KMS-11 (cell line): ENCODE data around the gene THAP8.

Experiments used
- H2AFZ ChIP-seq: fragments of 200-600 bp; sonication (generic); 2 replicates; pipeline ENCODE4 v1.6.1; 2016; ENCODE audit warnings: antibody characterized with exemption, mixed run types, low read depth
- H3K27ac ChIP-seq: fragments of 200-600 bp; sonication (generic); 2 replicates; pipeline ENCODE4 v1.6.1; 2016; ENCODE audit warnings: mild to moderate bottlenecking, mixed run types
- H3K27me3 ChIP-seq: fragments of 200-600 bp; sonication (generic); 2 replicates; pipeline ENCODE4 v1.6.1; 2017; ENCODE audit warnings: mild to moderate bottlenecking, low read depth, mixed run types, moderate library complexity; ENCODE audit not compliant: insufficient read depth
- H3K36me3 ChIP-seq: fragments of 200-600 bp; sonication (generic); 2 replicates; pipeline ENCODE4 v1.6.1; 2017; ENCODE audit warnings: mild to moderate bottlenecking, mixed run types; ENCODE audit not compliant: insufficient read depth
- H3K4me1 ChIP-seq: fragments of 200-600 bp; sonication (generic); 2 replicates; pipeline ENCODE4 v1.6.1; 2016; ENCODE audit warnings: mild to moderate bottlenecking, low read depth, mixed run types; ENCODE audit not compliant: poor library complexity, severe bottlenecking
- H3K4me2 ChIP-seq: fragments of 200-600 bp; sonication (generic); 2 replicates; pipeline ENCODE4 v1.7.0; 2016; ENCODE audit warnings: mild to moderate bottlenecking, mixed run types
- H3K4me3 ChIP-seq: fragments of 200-600 bp; sonication (generic); IDR thresholded peaks from 2 replicates; pipeline ENCODE4 v1.6.1; 2017; ENCODE audit warnings: low read depth, low read length, mixed read lengths; ENCODE audit not compliant: insufficient read depth
- H3K79me2 ChIP-seq: fragments of 200-600 bp; sonication (generic); 2 replicates; pipeline ENCODE4 v1.6.1; 2016; ENCODE audit warnings: low read depth, mixed run types; ENCODE audit not compliant: insufficient read depth
- H3K9ac ChIP-seq: fragments of 200-600 bp; sonication (generic); 2 replicates; pipeline ENCODE4 v1.6.1; 2016; ENCODE audit warnings: mild to moderate bottlenecking, mixed run types
- H4K20me1 ChIP-seq: fragments of 200-600 bp; sonication (generic); 2 replicates; pipeline ENCODE4 v1.6.1; 2016; ENCODE audit warnings: mild to moderate bottlenecking, mixed run types; ENCODE audit not compliant: insufficient read depth
- TF ChIP-seq, protein P1 (sequence below): fragments of 200-600 bp; sonication (generic); conservative IDR thresholded peaks from 2 replicates; pipeline ENCODE4 v1.6.1; 2017; ENCODE audit warnings: low read depth, mild to moderate bottlenecking, antibody characterized with exemption, low read length, moderate library complexity, mixed read lengths

The THAP8 gene

DNA sequence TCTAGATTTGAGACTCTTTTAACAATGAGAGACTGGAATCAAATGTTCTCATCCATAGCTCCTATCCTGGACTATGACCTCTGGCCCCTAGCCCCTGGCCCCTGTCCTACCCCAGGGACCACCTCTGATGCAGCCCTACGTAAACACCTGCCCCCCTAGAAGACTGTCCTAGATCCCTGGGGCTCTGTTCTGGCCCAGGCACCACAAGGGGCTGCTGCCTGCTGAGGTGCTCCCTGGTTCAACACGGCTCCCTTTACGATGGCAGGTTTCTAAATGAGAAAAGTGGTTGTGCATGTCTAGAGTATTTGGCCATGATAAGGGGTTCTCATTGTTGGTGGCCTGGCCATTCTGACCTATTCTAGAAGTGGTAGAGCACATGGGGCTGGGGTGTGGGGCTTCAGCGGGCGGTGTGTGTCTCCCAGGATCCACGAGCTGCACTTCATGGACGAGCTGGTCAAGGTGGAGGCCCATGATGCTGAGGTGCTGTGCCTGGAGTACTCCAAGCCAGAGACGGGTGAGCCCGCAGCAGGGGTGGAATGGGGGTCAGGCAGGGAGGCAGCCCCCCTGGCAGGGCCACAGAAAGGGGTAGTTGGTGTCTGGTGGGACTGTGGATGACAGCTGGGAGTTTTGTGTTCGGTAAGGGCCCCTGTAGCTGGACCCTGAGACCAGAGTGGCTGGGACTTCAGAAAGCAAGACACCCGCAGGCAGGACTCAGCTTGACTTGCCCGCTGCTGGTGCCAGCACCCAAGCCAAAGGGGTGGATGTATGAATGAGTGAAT, 30.3 kb upstream of the THAP8 start:
- H3K9ac ChIP-seq: no peak overlapping the region
- no peak overlapping the region for H3K4me3 ChIP-seq
- no peak overlapping the region for H2AFZ ChIP-seq
- no peak overlapping the region for H3K4me2 ChIP-seq
- H3K27me3 ChIP-seq: no peaks in the 10 kb centered on the region
- no peaks in the 10 kb centered on the region for H3K4me1 ChIP-seq
- no peaks in the 10 kb centered on the region for H3K79me2 ChIP-seq
- H3K27ac ChIP-seq: no peak overlapping the region
- no peaks in the 10 kb centered on the region for H4K20me1 ChIP-seq
- TF ChIP-seq, protein P1, sequence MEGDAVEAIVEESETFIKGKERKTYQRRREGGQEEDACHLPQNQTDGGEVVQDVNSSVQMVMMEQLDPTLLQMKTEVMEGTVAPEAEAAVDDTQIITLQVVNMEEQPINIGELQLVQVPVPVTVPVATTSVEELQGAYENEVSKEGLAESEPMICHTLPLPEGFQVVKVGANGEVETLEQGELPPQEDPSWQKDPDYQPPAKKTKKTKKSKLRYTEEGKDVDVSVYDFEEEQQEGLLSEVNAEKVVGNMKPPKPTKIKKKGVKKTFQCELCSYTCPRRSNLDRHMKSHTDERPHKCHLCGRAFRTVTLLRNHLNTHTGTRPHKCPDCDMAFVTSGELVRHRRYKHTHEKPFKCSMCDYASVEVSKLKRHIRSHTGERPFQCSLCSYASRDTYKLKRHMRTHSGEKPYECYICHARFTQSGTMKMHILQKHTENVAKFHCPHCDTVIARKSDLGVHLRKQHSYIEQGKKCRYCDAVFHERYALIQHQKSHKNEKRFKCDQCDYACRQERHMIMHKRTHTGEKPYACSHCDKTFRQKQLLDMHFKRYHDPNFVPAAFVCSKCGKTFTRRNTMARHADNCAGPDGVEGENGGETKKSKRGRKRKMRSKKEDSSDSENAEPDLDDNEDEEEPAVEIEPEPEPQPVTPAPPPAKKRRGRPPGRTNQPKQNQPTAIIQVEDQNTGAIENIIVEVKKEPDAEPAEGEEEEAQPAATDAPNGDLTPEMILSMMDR: no peak
- H3K36me3 ChIP-seq: peaks cover 16% of the 10 kb centered on the region; the same call in 1 of the 2 replicates

DNA sequence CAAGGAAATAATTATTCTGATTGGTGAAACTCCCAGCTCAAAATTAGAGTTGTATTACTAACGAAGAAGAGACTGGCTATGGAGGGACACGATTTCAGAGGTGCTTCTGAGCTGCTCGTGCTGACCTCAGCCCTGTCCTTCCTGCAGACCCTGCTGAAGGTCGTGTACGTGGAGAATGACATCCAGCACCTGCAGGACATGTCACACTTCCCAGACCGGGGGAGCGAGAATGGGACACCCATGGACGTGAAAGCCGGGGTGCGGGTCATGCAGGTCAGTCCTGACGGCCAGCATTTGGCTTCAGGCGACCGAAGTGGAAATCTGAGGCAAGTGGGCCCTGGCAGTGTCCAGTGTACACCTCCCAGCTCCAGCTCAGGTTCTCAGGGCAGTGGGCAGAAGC, 28.8 kb upstream of the THAP8 start:
- no peak overlapping the region for H2AFZ ChIP-seq
- TF ChIP-seq, protein P1: no peak
- H3K9ac ChIP-seq: no peak overlapping the region
- H3K27me3 ChIP-seq: no peaks in the 10 kb centered on the region
- no peak overlapping the region for H3K27ac ChIP-seq
- H3K79me2 ChIP-seq: no peaks in the 10 kb centered on the region
- H3K4me2 ChIP-seq: no peak overlapping the region
- H4K20me1 ChIP-seq: no peaks in the 10 kb centered on the region
- peaks cover 18% of the 10 kb centered on the region; the same call in 1 of the 2 replicates for H3K36me3 ChIP-seq
- H3K4me1 ChIP-seq: no peaks in the 10 kb centered on the region
- no peak overlapping the region for H3K4me3 ChIP-seq

- no peaks in the 10 kb centered on the region for H3K79me2 ChIP-seq
- H2AFZ ChIP-seq: no peak overlapping the region
- no peak overlapping the region for H3K9ac ChIP-seq
- peaks cover 19% of the 10 kb centered on the region; the same call in 1 of the 2 replicates for H3K36me3 ChIP-seq
- no peaks in the 10 kb centered on the region for H3K4me1 ChIP-seq
- TF ChIP-seq, protein P1: no peak
- H3K4me2 ChIP-seq: no peak overlapping the region
- H3K4me3 ChIP-seq: no peak overlapping the region
- H3K27ac ChIP-seq: no peak overlapping the region
- H4K20me1 ChIP-seq: no peaks in the 10 kb centered on the region
- H3K27me3 ChIP-seq: no peaks in the 10 kb centered on the region
Measured at GRCh38 chr19:36081894-36082293, 27.8 kb upstream of the THAP8 start.

- Histone ChIP-seq H3K27me3 (no peaks in the 10 kb centered on the region), H3K4me3 (no peak overlapping the region), H3K9ac (no peak overlapping the region), H2AFZ (no peak overlapping the region), H3K36me3 (peaks cover 19% of the 10 kb centered on the region; the same call in 1 of the 2 replicates), H4K20me1 (no peaks in the 10 kb centered on the region), H3K4me1 (no peaks in the 10 kb centered on the region), H3K79me2 (no peaks in the 10 kb centered on the region), H3K4me2 (no peak overlapping the region), H3K27ac (no peak overlapping the region)
- TF ChIP-seq, protein P1: no peak
Measured at GRCh38 chr19:36081385-36081784, 27.3 kb upstream of the THAP8 start.
